Thyroid gland (tissue), 4 donors: ENCODE measurements around the gene MYLK.

ENCODE experiments used
- POLR2A ChIP-seq, 2 donors: fragments of 450-650 bp; IDR thresholded peaks; one replicate each; pipeline ENCODE4 v1.6.1; 2017; ENCODE audit warnings: antibody characterized with exemption in 2 of 2, mild to moderate bottlenecking in 2 of 2, moderate library complexity in 1 of 2
- TF ChIP-seq, protein P1 (sequence below), 6 experiments: fragments of 200-600 bp in 3 of 6; fragments of 450-650 bp in 3 of 6; sonication (generic) in 3 of 6; IDR thresholded peaks; one replicate each; pipeline ENCODE4 v1.5.1; 2016 to 2019; ENCODE audit warnings: antibody characterized with exemption in 6 of 6, mild to moderate bottlenecking in 2 of 6, inconsistent platforms in 1 of 6, moderate library complexity in 1 of 6

DNA sequence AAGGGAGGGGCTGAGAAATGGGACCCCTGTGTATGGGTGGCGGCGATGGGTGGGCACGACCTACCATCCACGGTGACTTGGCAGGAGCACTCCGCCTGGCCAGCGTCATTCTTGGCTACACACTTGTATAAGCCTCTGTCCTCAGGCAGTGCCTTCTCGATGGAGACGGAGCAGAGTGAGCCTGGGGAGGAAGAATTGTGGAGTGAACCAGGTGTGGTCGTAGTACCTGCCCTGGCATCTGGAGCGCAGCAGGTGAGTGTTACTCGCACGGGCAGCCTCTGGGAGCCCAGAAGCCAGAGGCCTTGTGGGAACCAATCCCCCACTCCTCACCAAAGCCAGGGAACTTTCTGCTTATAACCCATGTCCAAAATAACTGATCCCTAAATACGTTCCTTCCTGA is 191.5 kb downstream of the MYLK start:
- TF ChIP-seq, protein P1, sequence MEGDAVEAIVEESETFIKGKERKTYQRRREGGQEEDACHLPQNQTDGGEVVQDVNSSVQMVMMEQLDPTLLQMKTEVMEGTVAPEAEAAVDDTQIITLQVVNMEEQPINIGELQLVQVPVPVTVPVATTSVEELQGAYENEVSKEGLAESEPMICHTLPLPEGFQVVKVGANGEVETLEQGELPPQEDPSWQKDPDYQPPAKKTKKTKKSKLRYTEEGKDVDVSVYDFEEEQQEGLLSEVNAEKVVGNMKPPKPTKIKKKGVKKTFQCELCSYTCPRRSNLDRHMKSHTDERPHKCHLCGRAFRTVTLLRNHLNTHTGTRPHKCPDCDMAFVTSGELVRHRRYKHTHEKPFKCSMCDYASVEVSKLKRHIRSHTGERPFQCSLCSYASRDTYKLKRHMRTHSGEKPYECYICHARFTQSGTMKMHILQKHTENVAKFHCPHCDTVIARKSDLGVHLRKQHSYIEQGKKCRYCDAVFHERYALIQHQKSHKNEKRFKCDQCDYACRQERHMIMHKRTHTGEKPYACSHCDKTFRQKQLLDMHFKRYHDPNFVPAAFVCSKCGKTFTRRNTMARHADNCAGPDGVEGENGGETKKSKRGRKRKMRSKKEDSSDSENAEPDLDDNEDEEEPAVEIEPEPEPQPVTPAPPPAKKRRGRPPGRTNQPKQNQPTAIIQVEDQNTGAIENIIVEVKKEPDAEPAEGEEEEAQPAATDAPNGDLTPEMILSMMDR (IDR thresholded peaks at IDR 0.05), result no peak
- TF ChIP-seq POLR2A (IDR thresholded peaks at IDR 0.05), result no peak
